NAMALWA (cell line): ENCODE data around the gene TMEM140.
"Not testable (repeated sequence)": the region's sequence is repeated elsewhere in the genome, so short reads cannot be mapped to it uniquely, and the experiment has no call there.

Source experiments
- DNase-seq: peaks from one replicate; pipeline ENCODE4 v3.0.0-alpha.2; 2015; ENCODE audit warnings: low spot score

Gene TMEM140

DNA sequence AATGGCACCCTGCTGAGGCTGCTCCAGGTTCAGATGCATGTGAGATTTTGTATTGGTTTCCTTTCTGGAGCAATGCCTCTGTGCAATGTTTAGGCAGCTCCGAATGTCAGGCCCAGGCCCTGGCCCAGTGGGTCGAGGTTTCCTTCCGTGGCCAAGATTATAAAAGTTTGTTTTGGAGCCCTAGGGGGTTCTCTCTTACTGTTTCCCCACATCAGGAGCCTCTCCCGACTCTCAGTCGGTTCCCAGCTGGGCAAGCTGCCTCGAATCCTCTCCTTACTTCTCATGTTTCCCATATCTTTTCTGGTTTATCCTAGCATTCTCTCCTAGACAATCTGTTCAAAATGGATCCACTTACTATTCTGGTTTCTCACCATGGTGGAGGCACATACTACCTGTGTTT, 11.0 kb downstream of the TMEM140 start:
- no peak for DNase-seq

DNA sequence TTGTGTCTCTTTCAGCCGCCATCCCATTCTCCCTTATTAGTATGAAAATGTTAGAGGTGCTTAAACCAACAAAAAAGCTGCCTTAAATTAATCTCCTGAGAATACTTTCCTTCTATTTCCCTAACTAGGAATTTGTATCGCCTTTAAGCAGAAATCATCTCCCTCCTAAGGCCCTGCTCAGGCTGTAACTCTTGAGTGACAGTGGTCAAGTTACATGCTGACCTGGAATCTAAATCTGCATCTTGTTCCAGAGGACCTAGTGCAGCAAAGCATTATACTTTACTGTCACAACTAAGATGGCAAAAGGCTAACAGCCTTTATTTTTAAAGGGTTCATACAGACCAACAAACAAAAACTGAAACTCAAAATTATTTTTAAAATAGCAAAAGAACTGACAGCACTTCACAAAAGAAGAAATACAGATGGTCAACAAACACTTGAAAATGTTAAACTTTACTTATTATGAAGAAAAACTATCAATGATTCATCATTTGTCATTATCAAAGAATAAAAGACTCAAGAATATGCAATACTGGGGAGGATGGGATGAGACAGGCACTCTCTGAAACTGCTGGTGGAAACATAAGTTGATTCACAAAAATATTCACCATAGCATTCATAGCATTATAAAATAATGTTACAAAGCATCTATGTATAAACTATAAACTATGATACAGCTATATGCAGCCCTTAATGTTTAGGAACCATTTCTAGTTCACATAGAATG, 11.7 kb downstream of the TMEM140 start:
- DNase-seq, result no peak

DNA sequence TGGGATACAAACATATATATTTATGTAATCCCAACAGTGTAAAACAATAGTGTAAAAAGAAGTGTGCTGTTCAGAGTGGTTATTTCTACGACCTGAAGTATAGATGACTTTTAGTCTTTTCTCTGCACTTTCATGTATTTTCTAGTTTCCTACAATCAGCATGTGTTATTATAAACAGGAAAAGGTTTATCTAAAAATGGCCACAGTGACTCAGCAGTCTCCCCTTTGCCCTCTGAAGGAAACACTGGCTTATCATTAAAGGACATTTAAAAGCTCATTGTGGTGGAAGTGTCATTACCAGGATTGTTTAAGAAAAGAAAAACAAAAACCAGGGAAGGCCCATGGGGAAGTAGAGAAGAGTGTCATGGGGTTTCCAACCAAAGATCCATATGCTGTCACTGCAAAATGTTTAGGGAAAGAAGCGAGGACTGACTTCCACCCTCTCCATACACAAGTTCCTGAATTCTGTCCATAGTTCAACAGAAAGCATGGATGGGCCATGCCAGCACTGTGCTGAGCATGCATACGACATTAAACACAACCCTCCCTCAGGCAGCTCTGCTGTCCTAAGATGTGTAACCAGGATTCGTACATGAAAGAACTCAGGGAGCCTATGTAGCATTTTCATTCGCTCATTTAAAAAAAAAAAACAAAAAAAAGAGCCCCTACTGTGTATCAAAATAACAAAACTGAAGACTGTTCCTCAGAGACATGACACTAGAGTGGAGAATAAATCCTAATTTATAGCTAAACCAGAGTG, 12.4 kb downstream of the TMEM140 start:
- DNase-seq, result peak; percentile 51

DNA sequence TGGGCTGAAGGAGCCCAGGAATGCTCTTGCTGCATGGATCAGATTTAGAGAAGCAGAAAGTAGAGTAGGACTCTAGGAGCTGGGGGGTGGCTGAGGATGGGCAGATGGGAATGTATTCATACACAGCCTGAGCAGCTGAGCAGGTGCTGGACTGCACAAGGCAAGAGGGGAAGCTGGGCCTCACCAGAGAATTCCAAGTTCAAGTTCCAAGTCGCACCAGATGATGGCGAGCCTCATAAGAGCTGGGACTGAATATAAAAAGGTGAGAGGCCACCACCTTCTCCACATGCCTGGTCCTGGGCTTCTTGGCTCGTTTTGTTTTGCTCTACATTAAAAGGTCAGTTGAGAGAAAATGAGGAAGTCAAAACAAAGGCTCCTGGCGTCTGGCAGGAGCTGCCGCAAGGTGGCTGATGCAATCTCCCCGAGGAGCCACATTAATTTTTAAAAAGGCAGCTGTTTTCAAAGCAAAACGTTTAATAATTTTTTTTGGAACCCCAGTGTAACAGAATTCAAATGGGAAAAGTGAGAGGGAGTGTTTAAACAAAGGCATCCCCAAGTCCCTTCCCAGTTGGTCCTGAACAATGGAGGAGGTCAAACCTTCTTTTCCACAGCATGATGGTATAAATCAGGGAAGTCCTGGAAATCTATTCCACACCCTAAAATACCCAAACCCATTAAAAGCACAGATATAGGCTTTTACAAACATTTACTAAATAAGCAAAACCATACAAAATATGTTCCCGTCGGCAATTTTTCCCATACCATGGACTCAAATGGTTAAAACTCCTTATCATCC, 13.2 kb downstream of the TMEM140 start:
- DNase-seq, result peak; percentile 87

DNA sequence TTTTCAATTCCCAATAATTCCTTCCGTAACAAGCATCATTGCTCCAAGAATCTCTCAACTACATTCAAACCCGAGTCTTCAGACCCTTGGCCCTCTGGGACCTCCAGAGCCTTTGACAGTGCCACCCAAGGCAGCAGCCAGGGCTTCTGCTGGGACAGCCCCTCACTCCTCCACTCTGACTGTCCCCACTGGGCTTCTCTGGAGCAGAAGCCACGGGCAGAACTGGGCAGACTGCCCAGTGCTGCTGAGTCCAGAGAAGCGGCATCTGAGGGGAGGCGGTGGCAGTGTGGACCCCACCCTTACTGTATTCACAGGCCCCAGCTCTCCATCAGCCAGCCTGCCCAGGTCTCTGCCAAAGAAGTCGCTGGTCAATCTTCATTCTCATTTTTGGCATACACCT, 13.8 kb downstream of the TMEM140 start:
- DNase-seq, result no peak

DNA sequence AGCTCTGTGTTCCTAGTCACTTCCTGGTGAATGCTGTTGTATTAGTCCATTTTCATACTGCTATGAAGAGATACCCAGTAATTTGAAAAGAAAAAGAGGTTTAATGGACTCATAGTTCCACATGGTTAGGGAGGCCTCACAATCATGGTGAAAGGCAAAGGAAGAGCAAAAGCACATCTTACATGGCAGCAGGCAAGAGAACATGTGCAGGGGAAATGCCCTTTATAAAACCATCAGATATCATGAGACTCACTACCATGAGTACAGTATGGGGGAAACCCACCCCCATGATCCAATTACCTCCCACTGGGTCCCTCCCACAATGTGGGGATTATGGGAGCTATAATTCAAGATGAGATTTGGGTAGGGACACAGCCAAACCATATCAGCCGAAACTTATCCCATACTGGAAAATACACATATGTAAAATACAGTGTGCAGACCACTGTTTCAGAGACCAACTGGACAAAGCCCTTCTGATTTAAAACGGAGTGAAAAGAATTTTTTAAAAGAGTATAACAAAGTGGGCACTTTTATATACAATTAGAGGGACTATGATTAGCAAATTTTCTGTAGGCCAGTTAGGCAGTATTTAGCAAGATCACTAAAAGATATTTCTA, 14.6 kb downstream of the TMEM140 start:
- no peak for DNase-seq

DNA sequence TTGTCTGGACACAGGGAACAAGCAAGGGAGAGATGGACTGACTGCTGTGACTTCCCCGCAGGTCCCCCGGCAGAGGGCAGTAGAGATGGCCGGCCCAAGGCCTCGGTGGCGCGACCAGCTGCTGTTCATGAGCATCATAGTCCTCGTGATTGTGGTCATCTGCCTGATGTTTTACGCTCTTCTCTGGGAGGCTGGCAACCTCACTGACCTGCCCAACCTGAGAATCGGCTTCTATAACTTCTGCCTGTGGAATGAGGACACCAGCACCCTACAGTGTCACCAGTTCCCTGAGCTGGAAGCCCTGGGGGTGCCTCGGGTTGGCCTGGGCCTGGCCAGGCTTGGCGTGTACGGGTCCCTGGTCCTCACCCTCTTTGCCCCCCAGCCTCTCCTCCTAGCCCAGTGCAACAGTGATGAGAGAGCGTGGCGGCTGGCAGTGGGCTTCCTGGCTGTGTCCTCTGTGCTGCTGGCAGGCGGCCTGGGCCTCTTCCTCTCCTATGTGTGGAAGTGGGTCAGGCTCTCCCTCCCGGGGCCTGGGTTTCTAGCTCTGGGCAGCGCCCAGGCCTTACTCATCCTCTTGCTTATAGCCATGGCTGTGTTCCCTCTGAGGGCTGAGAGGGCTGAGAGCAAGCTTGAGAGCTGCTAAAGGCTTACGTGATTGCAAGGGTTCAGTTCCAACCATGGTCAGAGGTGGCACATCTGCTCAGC, 16.6 kb downstream of the TMEM140 start:
- no peak for DNase-seq

DNA sequence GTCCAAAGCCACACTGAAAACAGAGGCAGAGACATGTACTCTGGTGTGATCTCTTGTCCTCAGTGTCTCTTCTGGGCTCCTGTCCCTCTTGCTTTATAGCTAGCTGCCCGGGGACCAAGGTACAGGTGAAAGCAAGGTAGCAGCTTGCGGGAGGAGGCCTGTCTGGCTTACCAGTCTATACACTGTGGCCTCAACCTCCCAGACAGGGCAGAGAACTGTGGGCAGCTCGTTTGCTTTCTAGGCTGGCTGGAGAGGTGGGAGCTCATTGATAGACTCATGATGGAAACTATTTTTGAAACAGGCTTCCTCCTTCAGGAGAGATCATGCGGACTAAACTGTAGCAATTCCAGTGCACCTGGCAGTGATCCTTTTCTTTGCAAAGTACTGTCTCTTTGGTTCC, 18.0 kb downstream of the TMEM140 start:
- no peak for DNase-seq

DNA sequence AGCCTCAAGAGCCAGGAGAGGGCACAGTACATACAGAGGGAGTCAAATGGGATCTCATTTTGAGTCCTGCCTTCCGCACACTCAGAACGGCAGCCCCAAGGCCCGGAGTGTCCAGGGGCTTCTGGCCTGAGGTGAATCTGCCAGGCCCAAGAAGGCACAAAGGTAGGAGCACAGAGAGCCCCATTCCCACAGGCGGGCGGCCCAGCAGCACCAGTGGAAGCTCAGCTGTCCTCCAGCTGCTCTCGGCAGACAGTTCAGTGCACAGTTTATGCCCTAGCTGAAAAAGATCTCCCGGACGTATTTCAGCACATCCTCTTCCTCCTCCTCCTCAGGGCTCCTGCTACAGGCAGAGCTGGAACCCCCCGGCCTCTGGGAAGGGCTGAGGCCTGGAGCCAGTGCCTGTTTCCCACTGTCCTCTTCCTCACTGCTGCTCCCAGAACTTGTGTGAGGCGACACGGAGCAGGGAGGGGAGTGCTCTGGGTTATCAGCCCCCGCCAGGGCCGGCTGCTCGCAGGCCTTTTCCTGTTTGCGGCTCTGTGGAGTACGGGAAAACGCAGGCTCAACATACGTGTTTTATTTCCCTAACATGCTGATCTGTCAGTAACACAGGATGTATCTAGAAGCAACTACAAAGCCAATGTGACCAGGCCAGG, 18.6 kb downstream of the TMEM140 start:
- no peak for DNase-seq

DNA sequence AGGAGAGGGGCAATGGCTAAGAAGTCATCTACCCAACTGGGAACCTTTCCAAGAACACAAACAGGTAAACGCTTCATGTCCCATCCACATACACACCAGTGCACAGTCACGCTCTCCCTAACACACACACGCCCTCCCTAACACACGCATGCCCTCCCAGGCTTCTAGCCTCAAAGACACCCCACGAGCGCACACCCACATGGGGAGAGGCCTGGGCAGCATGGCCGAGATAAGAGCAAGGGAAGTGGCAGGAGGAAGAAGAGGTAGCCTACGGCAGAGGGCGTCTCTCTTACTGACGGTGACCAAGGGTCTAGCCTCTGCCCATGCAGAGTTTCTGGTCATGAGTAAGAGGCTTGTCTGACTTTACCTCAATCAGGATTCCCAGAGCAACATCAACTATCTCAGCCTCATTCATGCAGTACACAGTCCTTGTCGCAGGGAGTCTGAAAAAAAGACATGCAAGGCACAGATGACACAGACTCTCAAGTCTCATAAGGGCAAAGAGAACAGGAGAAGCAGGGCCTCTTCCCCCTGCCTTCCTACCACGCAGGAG, 19.6 kb downstream of the TMEM140 start:
- DNase-seq, result no peak

DNA sequence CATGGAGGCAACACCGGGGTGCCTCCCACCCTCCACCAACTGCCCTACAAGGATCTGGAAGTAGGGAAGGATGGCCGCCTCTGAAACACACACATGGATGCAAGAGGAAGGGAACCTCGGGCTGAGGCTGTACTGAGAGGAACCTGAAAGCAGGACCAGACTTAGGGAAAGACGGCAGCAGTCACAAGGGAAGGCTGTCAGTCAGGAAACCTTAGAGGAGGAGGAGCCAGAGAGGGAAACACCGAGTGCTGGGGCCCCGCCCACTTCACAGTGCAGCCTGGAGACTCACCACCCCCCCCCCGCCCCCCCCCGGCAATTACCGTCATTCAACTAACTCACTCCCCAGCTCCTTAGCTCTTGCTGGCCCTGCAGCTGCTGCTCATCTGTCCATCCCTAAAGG, 20.1 kb downstream of the TMEM140 start:
- no peak for DNase-seq

DNA sequence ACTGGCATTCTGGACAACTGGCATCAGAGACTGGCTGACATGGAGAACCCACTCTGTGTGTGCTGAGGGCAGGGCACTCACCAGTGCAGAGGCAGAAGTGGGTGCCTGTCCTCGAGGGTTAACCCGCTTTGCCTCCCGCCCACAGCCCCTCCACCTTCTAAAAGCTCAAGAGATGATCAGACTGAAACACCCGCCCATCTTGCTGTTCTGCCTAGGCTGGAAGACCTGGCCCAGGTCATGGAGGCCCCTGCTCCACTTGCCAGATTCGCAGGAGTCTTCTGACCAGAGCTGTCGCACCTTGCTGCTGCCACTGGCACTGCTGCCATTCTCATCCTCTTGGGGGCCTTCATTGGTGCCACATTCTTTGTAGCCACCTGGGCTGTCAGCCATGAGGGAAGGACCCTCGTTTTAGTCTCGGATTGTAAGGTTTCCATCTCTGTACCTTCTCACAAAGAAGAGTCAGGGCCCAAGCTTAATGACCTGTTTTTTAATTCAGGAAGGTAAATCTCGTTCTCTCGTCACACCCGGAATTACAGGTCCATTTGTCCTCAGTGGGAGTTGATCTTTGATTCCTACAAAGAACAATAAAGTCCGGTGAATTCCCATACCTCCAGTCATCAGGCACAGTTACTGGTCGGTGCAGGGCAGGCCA, 20.7 kb downstream of the TMEM140 start:
- no peak for DNase-seq

DNA sequence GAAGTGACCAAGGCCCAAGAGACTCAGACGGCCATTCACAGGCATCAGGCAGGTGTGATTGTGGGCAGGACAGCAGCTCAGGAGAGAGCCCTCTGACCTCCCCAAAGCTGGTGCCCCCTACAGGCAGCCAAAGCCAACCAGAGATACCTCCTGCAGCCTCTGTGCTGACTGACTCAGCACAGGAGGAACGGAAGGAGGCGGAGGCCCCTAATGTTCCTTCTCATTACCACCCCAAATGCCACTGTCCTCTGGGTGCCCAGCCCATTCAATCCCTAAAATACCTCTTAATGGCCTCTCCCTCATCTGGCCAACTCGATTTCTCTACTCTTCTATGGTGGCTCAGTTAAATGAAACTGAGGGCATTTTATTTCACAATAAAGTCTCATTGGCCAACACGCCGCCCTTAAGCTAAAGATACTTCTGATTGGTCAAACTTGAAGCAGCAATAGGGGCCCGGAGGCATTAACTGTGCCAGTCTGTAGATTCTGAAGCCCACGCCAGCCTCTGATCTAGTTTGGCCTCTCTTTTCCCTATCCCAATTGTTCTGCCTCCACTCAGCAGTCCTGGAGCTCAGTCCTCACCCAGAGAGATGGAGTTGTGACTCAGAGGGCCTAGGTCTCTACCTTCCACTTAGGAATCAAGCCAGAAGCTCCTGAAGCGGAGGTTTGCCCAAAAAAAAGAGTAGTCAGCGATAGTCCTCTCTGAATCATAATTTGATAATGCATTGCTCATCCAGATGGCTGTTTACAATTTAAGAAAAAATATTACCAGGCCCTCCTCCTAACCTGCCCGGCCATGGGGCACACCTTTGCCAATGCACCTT, 21.5 kb downstream of the TMEM140 start:
- DNase-seq, result peak; percentile 80

DNA sequence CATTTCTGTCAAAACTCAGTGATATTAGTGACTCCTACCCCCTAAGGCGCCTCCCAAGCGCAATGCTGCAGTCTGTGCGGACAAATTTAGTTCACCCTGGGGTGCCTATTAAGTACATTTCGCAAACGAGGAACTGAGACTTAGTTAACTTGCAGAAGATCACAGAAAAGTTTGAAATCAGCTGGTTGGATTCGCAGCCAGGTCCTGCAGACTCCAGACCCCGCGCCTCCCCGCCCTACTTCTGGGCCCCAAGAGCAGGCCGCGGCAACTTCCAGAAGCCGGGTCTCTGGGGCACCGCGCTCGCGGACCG, 22.0 kb downstream of the TMEM140 start:
- DNase-seq, result peak; percentile 83

DNA sequence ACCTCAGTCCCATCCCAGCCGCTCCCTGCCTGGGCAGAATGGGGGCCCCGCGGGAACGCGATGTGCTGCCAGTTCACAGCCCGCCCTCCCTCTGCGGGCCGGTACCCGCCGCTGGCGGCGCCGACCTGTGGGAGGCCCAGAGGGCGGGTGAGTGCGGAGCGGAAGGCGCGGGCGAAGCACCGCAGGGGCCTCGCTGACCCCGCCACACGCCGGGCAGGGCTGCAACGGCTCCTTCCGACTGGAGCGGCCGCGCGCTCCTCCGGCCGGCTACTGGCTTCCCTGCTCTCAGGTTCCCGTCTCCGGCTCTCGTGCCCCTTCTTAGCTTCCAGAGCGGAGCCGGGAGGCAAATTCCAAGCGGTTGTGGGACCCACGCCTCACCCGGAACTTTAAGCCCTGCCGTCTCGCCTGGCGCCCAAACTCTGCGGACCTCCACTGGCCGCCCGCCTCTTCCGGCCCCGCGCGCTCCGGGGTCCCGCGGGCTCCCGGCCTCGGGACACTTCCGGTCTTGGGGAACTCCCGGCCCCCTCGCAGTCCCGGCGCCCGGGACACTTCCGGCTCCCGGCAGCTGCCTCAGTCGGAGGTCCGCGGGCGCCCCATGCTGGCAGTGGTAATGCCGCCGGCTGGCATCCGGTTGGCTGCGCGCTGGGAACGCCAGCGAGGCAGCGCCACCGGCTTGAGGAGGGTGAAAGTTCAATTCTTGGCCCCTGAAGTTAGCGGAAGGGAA, 22.6 kb downstream of the TMEM140 start, which contains the start of gene CYREN:
CYREN (minus strand) TSS at position 434 of the 724 bp plus-strand sequence. CDS start 1,785 bp downstream, outside the sequence.
- DNase-seq, result peak; percentile 95

DNA sequence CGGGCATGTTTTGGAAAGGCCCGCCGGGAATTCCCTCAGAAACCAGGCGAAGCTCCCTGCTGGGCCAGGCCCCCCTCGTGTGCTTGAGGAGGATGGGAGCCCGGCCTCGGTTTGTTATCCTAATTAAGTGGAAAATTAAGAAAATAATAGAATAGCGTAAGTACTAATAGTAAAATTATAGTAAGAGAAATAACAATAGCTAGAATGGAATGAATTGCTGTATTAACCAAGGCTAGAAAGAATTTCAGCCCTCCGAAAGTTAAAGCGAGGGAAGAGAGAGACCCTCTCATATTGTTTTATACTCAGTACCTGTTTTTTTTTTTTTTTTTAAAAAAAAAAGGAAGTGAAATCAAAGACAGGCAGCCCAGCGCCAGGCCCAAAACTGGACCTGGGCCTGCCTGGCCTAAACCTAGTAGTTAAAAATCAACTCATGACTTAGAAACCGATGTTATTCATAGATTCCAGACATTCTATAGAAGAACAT, 23.2 kb downstream of the TMEM140 start:
- DNase-seq, result not testable (repeated sequence)

DNA sequence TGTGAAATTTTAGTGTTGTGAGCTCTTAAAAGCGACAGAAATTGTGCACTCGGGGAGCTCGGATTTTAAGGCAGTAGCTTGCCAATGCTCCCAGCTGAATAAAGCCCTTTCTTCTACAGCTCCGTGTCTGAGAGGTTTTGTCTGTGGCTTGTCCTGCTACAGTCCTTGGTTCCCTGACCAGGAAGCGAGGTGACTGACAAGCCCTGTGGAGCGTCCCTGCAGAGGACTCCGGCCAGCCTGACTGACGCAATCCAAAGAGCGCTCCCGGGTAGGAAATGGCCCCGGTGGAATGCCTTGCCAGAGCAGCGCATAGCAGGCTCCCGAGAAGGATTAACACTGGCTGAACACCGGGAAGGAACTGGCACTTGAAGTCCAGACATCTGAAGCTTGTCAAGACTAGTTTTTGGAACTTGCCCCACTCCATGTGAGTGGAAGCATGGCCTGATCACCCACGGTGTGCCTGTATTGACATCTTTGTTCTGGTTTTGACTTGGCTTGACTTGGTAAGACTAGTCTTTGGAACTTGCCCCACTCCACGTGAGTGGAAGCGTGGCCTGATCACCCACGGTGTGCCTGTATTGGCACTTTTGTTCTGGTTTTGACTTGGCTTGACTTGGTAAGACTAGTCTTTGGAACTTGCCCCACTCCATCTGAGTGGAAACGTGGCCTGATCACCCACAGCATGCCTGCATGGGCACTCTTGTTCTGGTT, 23.9 kb downstream of the TMEM140 start:
- DNase-seq, result peak; percentile 21

DNA sequence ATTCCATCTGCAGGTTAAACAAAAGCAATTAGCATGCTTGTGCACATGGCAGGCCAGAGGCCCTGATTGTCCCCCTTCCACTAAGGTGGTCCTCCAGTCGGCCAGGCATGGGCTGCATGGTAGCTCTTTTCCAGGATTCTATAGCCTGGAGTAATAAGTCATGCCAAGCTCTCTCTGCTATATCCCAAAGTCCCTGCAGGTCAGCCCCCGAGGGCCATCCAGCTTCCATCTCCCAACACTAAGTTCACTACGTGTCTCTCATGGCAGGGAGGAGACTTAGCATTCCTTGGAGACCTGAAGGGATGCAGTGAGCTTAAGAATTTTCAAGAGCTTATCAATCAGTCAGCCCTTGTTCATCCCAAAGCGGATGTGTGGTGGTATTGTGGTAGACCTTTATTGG, 26.0 kb downstream of the TMEM140 start:
- DNase-seq, result not testable (repeated sequence)
